T-helper 22 cell (primary cell): Measurements from ENCODE around the gene ERGIC2.

ENCODE experiments used
- DNase-seq: peaks from one replicate; pipeline ENCODE4 v3.0.0-alpha.2; 2020; ENCODE audit warnings: low read depth

The ERGIC2 gene

GRCh38 chr12:29374913-29375312 lies 6.1 kb downstream of the ERGIC2 start:
- no peak for DNase-seq

- DNase-seq = no peak
These were observed 7.0 kb downstream of the ERGIC2 start for GRCh38 chr12:29374012-29374411.

- no peak for DNase-seq
These were observed 15.9 kb downstream of the ERGIC2 start for GRCh38 chr12:29365091-29365490.

- no peak for DNase-seq
These were observed 26.0 kb downstream of the ERGIC2 start for GRCh38 chr12:29354954-29355353.

GRCh38 chr12:29350080-29350479 lies 30.9 kb downstream of the ERGIC2 start:
- DNase-seq = no peak

GRCh38 chr12:29346769-29347421 lies 34.1 kb downstream of the ERGIC2 start:
- DNase-seq = no peak

GRCh38 chr12:29343022-29343799 lies 37.8 kb downstream of the ERGIC2 start:
- no peak for DNase-seq

GRCh38 chr12:29337325-29337724 lies 43.6 kb downstream of the ERGIC2 start:
- no peak for DNase-seq

- DNase-seq = no peak
These were observed 46.0 kb downstream of the ERGIC2 start for GRCh38 chr12:29334937-29335336.

GRCh38 chr12:29333178-29333577 lies 47.8 kb downstream of the ERGIC2 start:
- DNase-seq = no peak

GRCh38 chr12:29329411-29329810 lies 51.6 kb downstream of the ERGIC2 start:
- no peak for DNase-seq

- DNase-seq = no peak
These were observed 58.8 kb downstream of the ERGIC2 start for GRCh38 chr12:29322157-29322556.

- DNase-seq = no peak
These were observed 60.5 kb downstream of the ERGIC2 start for GRCh38 chr12:29320295-29321085.

GRCh38 chr12:29317556-29318363 lies 63.2 kb downstream of the ERGIC2 start:
- DNase-seq = peak; percentile 14

GRCh38 chr12:29316752-29317151 lies 64.2 kb downstream of the ERGIC2 start:
- DNase-seq = no peak

GRCh38 chr12:29314416-29314815 lies 66.6 kb downstream of the ERGIC2 start:
- DNase-seq = no peak

GRCh38 chr12:29310899-29311298 lies 70.1 kb downstream of the ERGIC2 start:
- no peak for DNase-seq

GRCh38 chr12:29309320-29309902 lies 71.6 kb downstream of the ERGIC2 start:
- no peak for DNase-seq

- DNase-seq = no peak
These were observed 74.3 kb downstream of the ERGIC2 start for GRCh38 chr12:29306682-29307081.

GRCh38 chr12:29306266-29306665 lies 74.7 kb downstream of the ERGIC2 start:
- no peak for DNase-seq

- no peak for DNase-seq
These were observed 76.6 kb downstream of the ERGIC2 start for GRCh38 chr12:29304388-29304787.

GRCh38 chr12:29301114-29301513 lies 79.9 kb downstream of the ERGIC2 start:
- no peak for DNase-seq
